GM12878 (cell line): Measurements from ENCODE around the gene RAC3. TPM values are rescaled to one million over a fixed set of nuclear protein-coding genes. Genes with fewer than 3 reads are reported as not detected.
"Not testable (repeated sequence)": the region's sequence is repeated elsewhere in the genome, so short reads cannot be mapped to it uniquely, and the experiment has no call there.

ENCODE experiments used
- ATAC-seq: fragments of 200-7000 bp; cut with Tn5 transposase; 3 replicates; pipeline ENCODE4 v1.9.1; 2020; ENCODE audit warnings: mild to moderate bottlenecking, moderate library complexity
- BruUV-seq: library from RNA; stranded (reverse); fragments of 400-500 nt; replicated peaks from 2 replicates; lab custom pipeline; 2021; lab: Mats Ljungman, UMichigan
- CTCF ChIA-PET: fragments of 300-600 bp; sonication (Branson Sonifier 250); formaldehyde crosslinking; extraction: SDS; loops from one replicate; lab custom pipeline; 2021; ENCODE audit warnings: inconsistent platforms; lab: Yijun Ruan, JAX
- POLR2A ChIA-PET: fragments of 350-600 bp; formaldehyde crosslinking; extraction: SDS; loops from one replicate; lab custom pipeline; 2021; ENCODE audit warnings: inconsistent platforms; lab: Charles Lee
- RAD21 ChIA-PET: fragments of 300-600 bp; sonication (Branson Sonifier 250); formaldehyde crosslinking; loops from one replicate; lab custom pipeline; 2023; ENCODE audit warnings: antibody characterized with exemption; ENCODE audit not compliant: unreplicated experiment; lab: Charles Lee
- SMC1A ChIA-PET: fragments of 300-600 bp; sonication (Branson Sonifier 250); formaldehyde crosslinking; loops from one replicate; lab custom pipeline; 2023; ENCODE audit not compliant: unreplicated experiment, uncharacterized antibody; lab: Charles Lee
- DNase-seq: peaks from one replicate; pipeline ENCODE4 v3.0.0-alpha.2; 2011; ENCODE audit warnings: low read depth, low spot score
- FAIRE-seq: peaks from 3 replicates; lab custom pipeline; 2011; peaks lifted over from hg19 to GRCh38; lab: Jason Lieb, UNC
- H2AFZ ChIP-seq: 2 replicates; pipeline ENCODE4 v1.6.0; 2011; ENCODE audit warnings: low read depth, low read length, control low read depth; ENCODE audit not compliant: control insufficient read depth
- H3K27ac ChIP-seq: 2 replicates; pipeline ENCODE4 v1.5.1; 2011; ENCODE audit warnings: control low read depth; ENCODE audit not compliant: control insufficient read depth, insufficient read depth
- H3K27me3 ChIP-seq, 2 experiments: replicated peaks in 1 of 2; 2 replicates each; pipeline versions ENCODE4 v1.6.0 to v1.6.1; 2011; ENCODE audit warnings: low read length in 1 of 2; ENCODE audit not compliant: control insufficient read depth in 2 of 2, insufficient read depth in 2 of 2
- H3K36me3 ChIP-seq, 2 experiments: 2 replicates each; pipeline ENCODE4 v1.5.1; 2011; ENCODE audit warnings: low read length in 1 of 2; ENCODE audit not compliant: control insufficient read depth in 2 of 2, insufficient read depth in 2 of 2
- H3K4me1 ChIP-seq: 2 replicates; pipeline ENCODE4 v1.6.1; 2011; ENCODE audit warnings: mild to moderate bottlenecking, low read length, moderate library complexity, mixed read lengths; ENCODE audit not compliant: control insufficient read depth, insufficient read depth
- H3K4me2 ChIP-seq: 2 replicates; pipeline ENCODE4 v1.6.0; 2011; ENCODE audit warnings: control low read depth; ENCODE audit not compliant: control insufficient read depth, insufficient read depth
- H3K4me3 ChIP-seq: fragments of 200-600 bp; sonication (generic); 2 replicates; pipeline ENCODE4 v1.5.1; 2016
- H3K79me2 ChIP-seq: 2 replicates; pipeline ENCODE4 v1.6.0; 2011; ENCODE audit warnings: low read length; ENCODE audit not compliant: control insufficient read depth, insufficient read depth
- H3K9ac ChIP-seq: 2 replicates; pipeline ENCODE4 v1.8.0; 2011; ENCODE audit warnings: low read length, control low read depth, mixed read lengths; ENCODE audit not compliant: control insufficient read depth, insufficient read depth
- H3K9me3 ChIP-seq: replicated peaks from 3 replicates; pipeline ENCODE4 v1.5.1; 2011; ENCODE audit warnings: mild to moderate bottlenecking, low read length; ENCODE audit not compliant: control insufficient read depth, insufficient read depth
- H4K20me1 ChIP-seq: 2 replicates; pipeline ENCODE4 v1.6.0; 2011; ENCODE audit not compliant: control insufficient read depth, insufficient read depth
- BHLHE40 ChIP-seq, 2 experiments: fragments of 450-650 bp in 1 of 2; IDR thresholded peaks; 2 replicates each; pipeline ENCODE4 v1.6.1; 2011 to 2017; ENCODE audit warnings: low read depth in 2 of 2, borderline replicate concordance in 1 of 2, improper control_type of control experiment in 1 of 2, low read length in 1 of 2, mild to moderate bottlenecking in 1 of 2
- PBX3 ChIP-seq: IDR thresholded peaks from 2 replicates; pipeline ENCODE4 v1.6.1; 2011; ENCODE audit warnings: mild to moderate bottlenecking, low read depth, low read length, moderate library complexity; ENCODE audit not compliant: insufficient replicate concordance
- PKNOX1 ChIP-seq: fragments of 450-650 bp; IDR thresholded peaks from 2 replicates; pipeline ENCODE4 v1.6.1; 2016; ENCODE audit warnings: mild to moderate bottlenecking
- RAD51 ChIP-seq: fragments of 450-650 bp; IDR thresholded peaks from 2 replicates; pipeline ENCODE4 v1.6.1; 2016; ENCODE audit warnings: moderate library complexity, mild to moderate bottlenecking, inconsistent platforms
- SPI1 ChIP-seq: IDR thresholded peaks from 2 replicates; pipeline ENCODE4 v1.6.1; 2011; ENCODE audit warnings: low read depth, mild to moderate bottlenecking, low read length, moderate library complexity, borderline replicate concordance; ENCODE audit not compliant: insufficient read depth
- USF1 ChIP-seq: IDR thresholded peaks from 2 replicates; pipeline ENCODE4 v1.6.1; 2011; ENCODE audit warnings: borderline replicate concordance, low read depth, mild to moderate bottlenecking, moderate library complexity, mixed read lengths, low read length; ENCODE audit not compliant: insufficient read depth; ENCODE audit errors: extremely low read length
- WGBS: methylation state at CpG from one replicate; pipeline ENCODE4 v1.1.6; 2016; ENCODE audit warnings: low lambda C conversion rate; ENCODE audit not compliant: insufficient replicate concordance, insufficient coverage; ENCODE audit errors: missing lambda C conversion rate; 5-methylcytosine and 5-hydroxymethylcytosine counted together
- in situ Hi-C: fragments of 300-500 bp; cut with MboI; formaldehyde crosslinking; loops from 9 replicates; pipeline ENCODE4 v1.14.3; 2018; ENCODE audit warnings: mixed read lengths
- intact Hi-C: fragments of 100-400 bp; cut with micrococcal nuclease; formaldehyde crosslinking; loops from one replicate; pipeline ENCODE4 v1.14.2; 2022; ENCODE audit not compliant: unreplicated experiment
- polyA plus RNA-seq, 11 experiments: library from polyadenylated mRNA; depleted of rRNA in 4 of 11; unstranded in 6 of 11; stranded (reverse) in 5 of 11; fragments of >200 nt; fragmentation: Nextera tagmentation in 4 of 11; fragmentation: Illumina TruSeq in 1 of 11; extraction: Ambion mirVana in 4 of 11; extraction: Trizol in 1 of 11; gene quantifications; 1 replicate in 1 of 11; 2 replicates in 10 of 11; pipeline versions ENCODE4 v1.2.1 to v1.2.3, GENCODE V29; 2011 to 2016; ENCODE audit warnings: inconsistent platforms in 2 of 11, missing spikeins in 2 of 11, low read depth in 1 of 11
- total RNA-seq, 4 experiments: library from RNA; depleted of rRNA in 3 of 4; stranded (reverse); fragments of >200 nt in 3 of 4; fragmentation: Illumina TruSeq in 1 of 4; extraction: Trizol in 1 of 4; gene quantifications; 2 replicates each; pipeline versions ENCODE4 v1.2.1 to v1.2.3, GENCODE V29; 2013 to 2021

The RAC3 gene
- total and polyA plus RNA-seq, 10 of the 15 experiments (the other 5 are each of a cell fraction or from before 2014, with no cell fraction given) = 0.11 to 32.9 (median 6.7) TPM

- CTCF ChIA-PET = interaction anchor here (1.4 to 1.9 kb wide), 2 partner anchors 12 to 17 kb away, joined by 3 to 30 read pairs; partner anchors contain the start of genes CENPX and LRRC45
- POLR2A ChIA-PET, H3K4me2 ChIP-seq, BruUV-seq, FAIRE-seq, H3K9me3 ChIP-seq, H3K27me3 ChIP-seq, H3K27ac ChIP-seq, H3K4me3 ChIP-seq, ATAC-seq, H3K79me2 ChIP-seq, H3K9ac ChIP-seq, DNase-seq, H3K36me3 ChIP-seq, H2AFZ ChIP-seq, H4K20me1 ChIP-seq: not testable (repeated sequence)
- in situ Hi-C loops = loop anchor here (5.0 kb wide), 1 partner anchor 118 kb away; no protein-coding TSS in a partner anchor
- TF ChIP-seq BHLHE40 (IDR thresholded peaks at IDR 0.05; ENCODE audit: borderline replicate concordance in 1 of 2, low read depth in 2 of 2, low read length in 1 of 2) = peak in 1 of 2 experiments; percentile 76; a peak in 2 of 4 replicates
- TF ChIP-seq USF1 = peak; percentile 25
- TF ChIP-seq PKNOX1 = peak; percentile 85
- peak; percentile 97 for TF ChIP-seq RAD51
- TF ChIP-seq PBX3 = peak; percentile 71
- peak; percentile 22; the same call in 1 of the 2 replicates for TF ChIP-seq SPI1
- RAD21 ChIA-PET = interaction anchor here (2.4 kb wide), 1 partner anchor 16 kb away, joined by 13 read pairs; the partner anchor contains the start of genes CENPX and LRRC45
- 68% methylated on average over 16 of the region's 16 CpGs for WGBS
- H3K4me1 ChIP-seq = peaks cover 10% of the 10 kb centered on the region
- SMC1A ChIA-PET = interaction anchor here (0.7 to 1.4 kb wide), 2 partner anchors 43 to 71 kb away, joined by 4 to 7 read pairs; no protein-coding TSS in a partner anchor
- intact Hi-C loops = loop anchor here (5.0 kb wide), 1 partner anchor 58 kb away; the partner anchor contains the start of gene FASN
Observed at GRCh38 chr17:82038796-82039409, 7.4 kb downstream of the RAC3 start.
